Measurements from ENCODE around the gene CDRT15L2.
"Not testable (repeated sequence)": the region's sequence is repeated elsewhere in the genome, so short reads cannot be mapped to it uniquely, and the experiment has no call there.

- TF ChIP-seq EZH2 (IDR thresholded peaks at IDR 0.05; ENCODE audit: insufficient read depth, poor library complexity, severe bottlenecking); EZH2phosphoT487 (IDR thresholded peaks at IDR 0.05; ENCODE audit: insufficient read depth, low read depth): not testable (repeated sequence)
Measured at GRCh38 chr17:20589454-20589810, 9.9 kb downstream of the CDRT15L2 start.

All from GM23248 (cell line).